NCI-H345 treated with DMSO at 0.1 percent for 48 hours (cell line): ENCODE results near the gene NPBWR2.

Experiments
- DNase-seq: peaks from one replicate; lab custom pipeline; 2025; ENCODE audit not compliant: unreplicated experiment; lab: John Stamatoyannopoulos, UW

Gene NPBWR2

DNA sequence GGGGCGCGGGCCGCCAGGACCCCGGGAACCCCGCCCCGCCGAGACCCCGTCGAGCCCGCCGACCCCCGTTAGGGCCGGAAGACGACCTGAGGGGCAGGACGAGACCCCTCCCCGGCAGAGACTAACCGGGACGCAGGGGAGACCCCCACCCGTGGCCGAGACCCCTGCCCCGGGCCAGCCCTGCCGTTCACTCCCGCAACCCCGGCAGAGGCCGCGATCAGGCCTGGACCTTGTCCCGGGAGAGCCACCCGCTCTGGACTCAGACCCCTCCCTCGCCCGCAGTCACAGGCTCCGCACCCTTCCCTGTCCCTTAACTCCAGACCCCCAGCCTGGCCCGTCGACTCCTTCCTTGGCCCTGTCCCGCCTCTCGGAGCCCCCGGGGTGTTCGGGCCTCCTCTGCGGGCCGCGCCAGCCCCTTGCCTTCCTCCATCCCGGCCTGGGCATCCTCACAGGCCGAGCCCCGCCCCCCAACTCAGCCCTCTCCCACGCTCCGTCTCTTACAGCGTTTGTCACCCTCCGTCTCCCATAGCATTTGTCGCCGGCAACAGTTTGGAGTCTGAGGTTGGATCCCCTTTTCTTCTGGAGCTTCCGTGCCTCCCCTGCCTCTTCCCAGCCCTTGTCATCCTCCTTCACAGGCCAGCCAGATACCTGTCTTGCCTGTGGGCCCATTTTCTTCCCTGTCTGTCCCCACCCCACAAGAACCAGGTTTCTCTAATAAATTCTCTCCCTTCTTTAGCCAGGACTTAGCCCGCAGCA, 43.8 kb downstream of the NPBWR2 start:
- DNase-seq, result no peak

DNA sequence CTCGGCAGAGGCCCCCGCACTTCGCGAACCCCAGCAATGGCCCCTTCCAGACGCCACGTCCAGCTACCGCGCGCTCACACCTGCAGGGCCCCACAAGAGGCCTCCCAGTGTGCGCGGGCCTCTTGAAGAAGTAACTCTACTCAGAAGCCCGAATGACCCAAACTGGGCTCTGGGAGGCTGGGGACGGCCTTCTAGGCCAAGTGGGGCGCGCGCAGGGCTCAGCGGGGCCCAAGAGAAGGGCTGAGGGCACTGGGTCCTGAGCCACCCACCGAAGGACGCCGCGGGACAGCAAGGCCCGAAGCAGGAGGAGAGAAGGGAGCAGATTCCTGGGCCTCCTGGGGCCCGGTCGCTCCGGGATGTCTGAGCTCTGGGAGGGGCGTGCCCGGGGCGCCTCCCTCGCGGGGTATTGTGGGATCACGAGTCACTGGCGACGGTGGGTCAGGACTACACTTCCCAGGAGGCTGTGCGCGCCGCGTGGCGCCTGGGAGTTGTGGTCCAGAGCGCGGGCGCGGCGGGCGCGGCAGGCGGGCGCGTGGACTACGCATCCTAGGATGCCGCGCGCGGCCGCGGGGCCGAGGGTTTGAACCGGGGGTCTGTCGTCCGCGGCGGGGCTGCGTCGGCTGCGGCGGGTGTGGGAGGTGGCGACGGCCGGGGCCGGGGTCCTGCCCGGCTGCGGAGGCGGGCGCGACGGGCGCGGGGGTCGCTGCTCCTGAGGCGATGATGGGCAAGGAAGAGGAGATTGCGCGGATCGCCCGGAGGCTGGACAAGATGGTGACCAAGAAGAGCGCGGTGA, 44.6 kb downstream of the NPBWR2 start, which contains the start of gene TCEA2:
Gene TCEA2 (plus strand): TSS at position 603 of the 793 bp plus-strand sequence. CDS start 115 bp downstream, at position 718.
- DNase-seq, result peak; percentile 88

DNA sequence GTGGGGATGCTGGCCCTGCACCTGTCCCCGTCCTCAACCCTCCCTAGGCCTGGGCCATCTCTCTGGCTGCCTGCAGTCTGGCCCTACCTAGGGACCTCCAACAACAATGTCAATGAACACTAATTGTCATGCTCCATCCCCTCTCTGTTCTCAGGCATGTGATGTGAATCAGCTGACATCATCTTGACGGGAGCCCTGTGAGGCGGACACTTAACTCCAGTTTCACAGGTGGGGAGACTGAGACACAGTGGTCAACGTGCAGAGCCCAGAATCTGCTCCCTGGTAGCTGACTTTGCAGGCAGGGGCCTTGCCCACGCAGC, 45.1 kb downstream of the NPBWR2 start:
- no peak for DNase-seq

DNA sequence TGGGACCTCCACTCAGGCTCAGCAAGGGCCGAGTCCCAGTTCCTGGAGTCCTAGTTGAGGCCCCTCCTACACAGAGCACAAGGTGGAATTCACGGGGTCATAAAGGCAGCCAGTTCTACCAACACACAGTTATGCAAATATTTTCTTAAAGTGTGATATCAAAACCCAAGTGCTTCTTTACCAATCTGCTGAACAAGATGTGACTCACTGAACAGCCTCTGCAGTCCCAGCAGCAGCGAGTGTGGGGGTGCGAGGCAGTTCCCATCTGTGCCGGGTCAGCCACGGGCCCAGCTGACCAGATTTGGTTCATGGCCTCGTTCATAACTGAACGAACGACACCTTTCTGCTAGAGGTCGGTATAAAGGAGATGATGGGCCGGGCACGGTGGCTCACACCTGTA, 48.8 kb downstream of the NPBWR2 start:
- DNase-seq, result no peak

DNA sequence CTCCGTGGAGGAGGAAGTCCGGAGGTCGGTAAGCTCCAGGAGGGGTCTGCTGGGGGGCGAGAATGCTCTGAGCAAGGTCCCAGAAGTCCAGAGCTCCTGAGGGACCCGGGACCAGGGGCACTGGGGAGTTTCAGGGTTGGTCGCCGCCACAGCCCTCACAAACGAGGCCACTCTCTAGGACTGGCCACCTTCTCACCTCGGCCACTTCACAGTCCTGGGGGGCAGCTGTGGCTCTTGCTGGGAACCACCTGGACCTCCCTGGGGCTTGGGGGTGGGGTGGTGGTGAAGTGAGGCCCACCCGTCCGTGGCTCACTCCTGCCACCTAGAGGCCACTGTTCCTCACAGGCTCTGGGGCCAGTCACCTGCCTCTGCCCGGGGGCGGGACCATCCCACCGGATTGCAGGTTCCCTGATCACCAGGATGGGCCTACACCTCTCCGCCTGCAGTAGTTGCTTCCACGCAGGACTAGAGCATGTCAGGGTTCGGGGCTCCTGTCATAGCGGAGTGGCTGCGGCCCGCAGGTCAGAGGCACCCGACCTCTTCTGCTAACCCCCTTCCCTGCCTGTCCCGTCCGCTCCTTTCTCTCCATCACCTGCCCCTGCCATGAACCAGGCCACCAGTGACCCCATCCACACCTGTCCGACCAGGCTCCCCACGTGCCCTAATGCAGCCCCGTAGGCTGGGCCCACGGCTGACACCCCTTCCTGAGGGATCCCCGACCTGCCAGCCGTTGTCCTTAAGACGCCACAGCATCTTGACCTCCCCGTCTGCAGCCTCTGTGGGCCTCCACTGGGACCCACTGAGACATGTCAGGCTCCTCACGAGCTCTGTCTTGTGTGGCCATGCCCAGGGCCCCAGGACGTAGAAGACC, 49.5 kb downstream of the NPBWR2 start:
- peak; percentile 64 for DNase-seq

DNA sequence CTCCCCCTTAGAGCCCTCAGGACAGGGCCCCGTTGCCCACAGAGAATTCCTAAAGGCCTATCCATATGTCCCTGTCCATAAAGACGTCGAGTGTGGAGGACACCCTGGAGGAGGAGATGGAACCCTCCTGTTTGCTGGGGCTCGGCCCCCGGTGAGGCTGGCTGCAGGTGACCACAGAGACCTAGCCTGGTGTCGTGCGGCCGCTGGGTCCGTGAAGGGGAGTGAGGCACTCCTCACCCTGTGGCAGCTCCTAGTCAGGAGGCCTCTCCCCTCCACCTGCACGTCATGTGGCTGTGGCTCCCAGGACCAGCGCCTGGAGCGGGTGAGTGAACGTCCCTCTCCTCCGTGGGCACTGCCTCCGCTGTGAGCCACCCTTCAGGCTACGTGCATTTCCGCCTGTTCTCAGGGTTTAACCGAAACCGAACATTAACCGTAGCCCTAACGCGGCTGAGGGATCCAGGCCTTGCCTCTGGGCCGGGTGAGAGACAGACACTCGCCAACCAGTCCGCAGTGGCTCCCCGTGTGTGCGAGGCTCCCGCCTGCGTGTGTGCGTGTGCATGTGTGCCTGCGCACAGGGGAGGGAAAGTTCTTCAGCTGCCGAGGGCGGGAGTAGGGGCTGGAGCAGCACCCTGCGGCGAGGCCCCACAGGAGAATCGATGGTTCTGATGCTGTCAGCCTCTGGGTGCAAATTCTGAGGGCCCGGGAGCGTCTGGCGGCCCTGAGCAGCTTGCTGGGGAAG, 50.3 kb downstream of the NPBWR2 start:
- no peak for DNase-seq

DNA sequence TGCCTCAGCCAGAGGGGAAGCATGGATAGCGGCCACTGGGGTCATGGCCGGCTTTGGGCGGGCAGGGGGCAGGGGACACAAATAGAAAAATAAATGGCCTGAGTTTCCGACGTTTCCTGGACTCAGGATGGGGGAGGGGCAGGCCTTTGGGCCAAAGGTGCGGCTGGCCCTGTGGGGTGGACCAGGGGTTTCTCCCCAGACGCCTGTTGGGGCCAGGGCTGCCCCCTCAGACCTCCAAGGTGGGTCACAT, 50.8 kb downstream of the NPBWR2 start:
- no peak for DNase-seq

DNA sequence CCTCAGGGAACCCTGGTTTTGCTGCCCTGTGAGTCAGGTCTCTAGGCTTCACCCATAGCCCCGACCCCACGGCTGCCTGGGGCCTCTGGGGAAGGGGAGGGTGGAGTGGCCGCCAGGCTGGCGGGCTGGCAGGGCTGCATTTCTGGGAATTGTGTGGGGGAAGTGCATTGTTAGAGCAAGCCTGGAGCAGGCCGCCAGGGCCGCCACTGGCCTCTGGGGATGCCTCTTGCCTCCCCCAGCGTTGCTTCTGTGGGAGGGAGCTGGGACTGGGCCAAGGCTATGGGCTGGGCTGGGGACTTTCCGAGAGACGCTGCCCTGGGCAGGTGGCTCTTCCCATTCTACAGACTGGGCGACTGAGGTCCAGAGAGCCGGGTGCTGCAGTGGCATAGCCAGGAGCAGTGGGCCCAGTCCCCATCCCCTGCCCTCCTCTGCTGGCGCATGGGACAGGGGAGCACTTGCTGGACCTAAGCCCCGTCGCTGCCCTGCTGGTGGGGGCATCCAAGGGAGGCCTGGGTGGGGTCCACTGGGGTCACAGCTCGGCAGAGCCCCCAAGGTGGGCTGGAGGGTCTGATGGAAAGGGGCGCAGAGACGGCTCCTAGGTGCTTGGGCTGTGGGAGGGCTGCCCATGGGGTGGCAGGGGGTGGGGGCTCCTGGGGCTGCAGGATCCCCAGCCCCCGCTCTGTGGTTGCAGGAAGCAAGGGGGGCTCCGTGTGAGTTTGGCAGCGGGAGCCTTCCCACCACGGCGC, 51.3 kb downstream of the NPBWR2 start:
- DNase-seq, result no peak

DNA sequence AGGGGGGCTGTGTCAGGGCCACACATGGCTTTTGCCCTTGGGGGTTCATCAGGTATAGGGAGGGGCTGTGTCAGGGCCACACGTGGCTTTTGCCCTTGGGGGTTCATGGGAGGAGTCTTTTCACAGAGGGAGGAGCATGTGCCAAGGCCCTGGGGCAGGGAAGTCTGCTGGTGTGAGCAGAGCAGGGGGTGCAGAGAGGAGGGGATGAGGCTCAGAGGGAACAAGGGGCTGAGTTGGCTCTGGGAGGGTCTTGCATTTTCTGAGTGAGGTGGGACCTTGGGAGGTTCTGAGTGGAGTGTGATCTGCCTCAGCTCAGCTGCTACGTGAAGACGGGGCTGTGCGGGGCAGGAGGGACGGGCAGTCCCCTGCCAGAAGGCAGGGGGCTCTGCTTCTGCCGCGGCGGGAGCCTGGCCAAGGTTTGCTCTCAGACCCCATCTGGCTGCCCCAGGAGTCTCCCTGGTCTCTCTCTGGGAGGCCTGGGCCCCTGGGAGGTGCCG, 51.9 kb downstream of the NPBWR2 start:
- DNase-seq, result no peak

DNA sequence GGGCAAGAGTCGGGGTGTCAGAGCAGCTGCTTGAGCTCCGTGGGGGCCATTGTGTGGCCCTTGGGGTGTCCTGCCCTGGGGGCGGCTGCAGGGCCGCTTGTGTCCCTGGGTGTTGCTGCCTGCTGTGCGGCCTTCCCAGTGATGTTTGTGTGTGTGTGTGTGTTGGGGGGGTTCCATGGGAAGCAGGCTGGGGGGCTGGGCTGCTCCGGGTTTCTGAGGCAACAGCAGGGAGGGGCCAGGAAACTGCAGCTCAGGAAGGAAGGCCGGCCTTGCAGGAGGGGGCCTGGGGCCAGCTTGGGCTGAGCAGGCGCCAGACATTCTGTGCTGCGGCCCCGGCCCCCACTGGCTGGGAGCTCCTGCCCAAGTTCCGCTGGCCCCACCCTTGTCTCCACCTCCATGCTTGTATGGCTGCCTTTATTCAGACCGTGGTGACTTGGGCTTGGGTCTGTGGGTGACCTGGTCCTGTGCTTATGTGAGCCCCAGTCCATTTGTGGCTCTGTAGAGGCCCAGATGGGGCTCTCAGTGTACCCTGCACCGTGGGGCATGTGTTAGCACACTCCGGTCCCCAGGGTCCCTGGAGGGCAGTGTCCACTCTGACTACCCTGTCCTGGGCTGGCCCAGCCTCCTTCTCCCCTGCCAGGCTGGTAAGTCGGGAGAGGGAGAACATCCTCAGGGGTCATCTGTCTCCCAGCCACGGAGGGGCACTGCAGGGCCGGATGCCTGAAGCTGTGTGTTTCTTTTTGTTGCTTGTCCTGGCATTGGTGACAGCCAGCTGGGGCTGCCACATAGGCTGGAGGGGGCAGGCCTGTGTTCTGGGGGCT, 53.3 kb downstream of the NPBWR2 start:
- no peak for DNase-seq
